ENCODE measurements around the gene CBL. TPM values are rescaled to one million over a fixed set of nuclear protein-coding genes. Genes with fewer than 3 reads are reported as not detected.

The CBL gene
- total RNA-seq, 2 donors from 2014 or later = 35.9 to 41.7 TPM

DNA sequence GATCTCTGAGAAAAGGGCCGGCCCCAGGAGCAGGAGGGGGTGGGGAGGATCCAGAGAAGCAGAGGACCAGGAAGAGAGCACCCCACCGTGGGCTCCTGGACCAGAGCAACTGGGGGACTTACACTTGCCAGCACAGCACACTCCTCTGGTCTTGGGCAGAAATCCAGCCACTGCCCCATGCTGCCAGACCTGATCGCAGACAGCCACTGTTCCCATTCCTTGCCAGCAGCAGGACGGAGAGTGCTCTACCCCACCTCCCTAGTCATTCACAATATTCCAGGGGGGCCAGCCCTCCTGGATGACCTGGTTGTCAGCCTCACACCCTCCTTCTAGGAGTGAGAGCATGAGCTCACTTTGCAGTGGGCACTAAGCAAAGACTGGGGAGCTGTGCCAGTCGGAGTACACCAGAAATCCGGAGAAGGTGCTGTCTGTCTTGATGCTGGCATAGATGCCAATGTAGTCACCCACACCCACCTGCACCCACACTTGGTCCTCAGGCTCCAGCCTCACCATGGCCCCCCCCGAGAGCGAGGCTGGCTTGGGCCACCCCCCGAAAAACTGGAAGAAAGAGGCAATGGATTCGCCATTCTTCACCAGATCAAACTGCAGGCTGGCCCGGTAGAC is 132.9 kb downstream of the CBL start:
- Mint-ChIP-seq H3K4me1 (peaks cover 12% of the 10 kb centered on the region), H3K36me3 (ENCODE audit: low read depth) (peaks cover 6% of the 10 kb centered on the region), H3K9me3 (no peaks in the 10 kb centered on the region), H3K27ac (no peak overlapping the region), H3K27me3 (peaks cover 26% of the 10 kb centered on the region), H3K4me3 (peak overlapping the region; percentile 41)
- no peak for ATAC-seq (replicated peaks)

DNA sequence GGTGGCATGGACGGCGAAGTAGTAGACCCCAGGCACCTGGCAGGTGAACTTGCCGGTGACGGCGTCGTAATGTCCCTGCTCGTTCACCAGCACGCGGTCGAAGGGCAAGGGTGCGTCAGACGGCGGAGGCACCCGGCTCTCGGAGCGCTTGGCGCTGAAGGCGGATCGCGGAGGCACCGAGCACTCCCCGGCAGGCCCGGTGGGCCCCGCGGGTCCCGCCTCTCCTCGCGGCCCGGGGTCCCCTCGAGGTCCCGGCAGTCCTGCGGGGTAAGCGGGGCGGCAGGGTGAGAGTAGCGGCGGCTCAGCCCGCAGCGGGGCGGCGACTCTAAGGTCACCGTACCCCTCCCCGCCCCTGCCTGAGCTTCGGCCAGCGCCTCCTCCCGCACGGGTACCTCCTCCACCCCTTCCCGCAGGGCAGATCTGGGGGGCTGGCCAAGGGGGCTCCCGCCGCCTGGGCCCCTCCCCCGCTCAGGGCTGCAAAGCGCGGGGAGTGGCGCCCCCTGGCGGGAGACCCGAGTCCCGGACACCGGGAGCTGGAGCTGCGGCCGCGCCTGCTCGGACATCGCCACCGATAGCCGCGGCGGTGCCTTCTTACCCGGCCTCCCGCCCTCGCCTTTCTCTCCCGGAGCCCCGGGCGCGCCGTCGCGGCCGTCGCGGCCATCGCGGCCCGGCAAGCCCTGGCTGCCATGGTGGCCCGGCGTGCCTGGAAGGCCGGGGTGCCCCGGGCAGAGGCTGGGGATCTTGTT is 133.6 kb downstream of the CBL start:
- Mint-ChIP-seq H3K27me3 (peaks cover 26% of the 10 kb centered on the region), H3K36me3 (ENCODE audit: low read depth) (peaks cover 6% of the 10 kb centered on the region), H3K9me3 (no peaks in the 10 kb centered on the region), H3K4me1 (peaks cover 12% of the 10 kb centered on the region), H3K27ac (no peak overlapping the region), H3K4me3 (peak overlapping the region; percentile 41)
- ATAC-seq (replicated peaks) = peak; percentile 49

DNA sequence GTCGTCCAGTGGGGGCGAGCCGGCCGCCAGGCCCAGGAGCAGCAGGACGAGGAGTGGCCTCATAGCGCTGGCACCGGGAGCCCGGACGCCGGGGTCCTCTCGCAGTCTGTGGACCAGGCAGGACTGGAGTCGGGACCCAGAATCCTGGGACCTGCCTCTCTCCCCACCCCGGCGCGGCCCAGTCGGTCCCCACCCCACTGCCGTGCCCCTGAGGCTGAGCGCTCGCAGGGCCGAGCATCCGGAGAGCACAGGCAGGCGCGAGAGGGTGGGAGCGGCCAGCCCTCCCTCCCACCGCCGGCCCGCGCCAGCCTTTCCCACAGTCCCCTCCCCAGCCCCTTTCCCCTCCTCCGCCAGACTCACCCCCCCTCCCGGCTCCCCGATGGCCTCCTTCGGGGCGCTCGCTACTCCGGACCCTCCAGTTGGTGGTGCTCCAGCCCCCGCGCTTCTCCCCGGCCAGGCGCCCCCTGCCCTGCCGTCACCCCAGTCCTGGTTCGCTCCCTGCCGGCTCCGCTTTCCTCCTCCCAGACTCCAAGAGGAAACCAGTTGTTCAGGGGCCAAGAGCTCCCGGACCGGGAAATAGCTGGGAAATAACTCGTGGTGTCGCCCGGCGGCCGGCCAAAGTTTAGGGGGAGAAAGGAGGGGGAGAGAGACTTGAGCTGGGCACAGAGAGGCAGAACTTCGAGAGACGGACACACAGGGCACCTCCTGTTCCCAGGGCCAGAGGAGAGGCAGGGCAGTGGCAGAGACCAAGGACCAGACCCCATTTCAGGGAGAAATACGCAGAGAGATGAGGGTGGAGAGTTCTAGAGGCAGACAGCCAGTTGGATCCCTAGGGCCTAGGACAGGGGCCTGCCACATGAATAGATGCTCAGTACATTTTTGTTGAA is 134.4 kb downstream of the CBL start, which contains the start of gene C1QTNF5:
TSS of gene C1QTNF5 (minus strand) at position 549 of the 887 bp plus-strand sequence. CDS start at position 63, 486 bp downstream.
- peaks cover 6% of the 10 kb centered on the region for H3K36me3 Mint-ChIP-seq (ENCODE audit: low read depth)
- no peak for ATAC-seq (replicated peaks)
- no peak within 1 kb of the TSS for H3K4me3 Mint-ChIP-seq

DNA sequence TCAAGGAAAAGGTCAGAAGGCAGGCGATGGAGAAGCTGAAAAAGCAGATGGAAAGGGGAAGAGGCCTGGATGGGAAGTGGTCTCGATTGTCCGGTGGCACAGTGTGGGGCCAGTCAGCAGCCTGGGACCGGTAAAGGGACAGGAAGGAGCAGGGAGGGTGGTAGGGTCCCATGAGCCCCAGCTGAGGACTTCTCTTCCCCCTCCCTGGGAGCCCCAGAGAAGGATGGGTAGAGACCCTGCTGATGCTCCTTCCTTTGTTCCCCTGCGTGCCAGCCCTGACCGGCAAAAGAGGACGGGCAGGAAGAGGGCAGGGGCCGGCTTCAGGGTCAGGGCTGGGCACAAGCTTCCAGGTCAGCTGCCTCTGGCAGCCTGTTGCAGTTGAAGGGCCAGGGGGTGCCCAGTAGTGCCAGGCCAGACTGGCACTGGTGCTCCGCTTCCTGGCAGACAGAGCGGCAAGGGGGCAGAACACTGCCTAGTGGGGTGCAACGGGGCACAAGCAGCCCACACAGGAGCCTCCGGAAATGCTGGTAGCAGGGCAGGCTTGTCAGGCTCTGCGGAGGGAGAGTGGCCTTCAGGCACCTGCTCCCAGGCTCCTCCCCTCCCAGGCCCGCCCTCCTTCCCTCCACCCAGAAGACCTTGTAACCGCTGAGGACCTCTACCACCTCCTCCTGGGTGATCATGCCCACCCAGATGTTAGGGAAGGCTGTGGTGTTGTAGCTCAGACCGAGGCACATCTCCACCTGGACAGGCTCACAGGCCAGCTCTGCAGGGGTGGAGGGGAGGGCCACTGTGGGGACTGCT is 135.3 kb downstream of the CBL start:
- no peaks in the 10 kb centered on the region for H3K9me3 Mint-ChIP-seq
- no peak overlapping the region for H3K4me3 Mint-ChIP-seq
- no peak overlapping the region for H3K27ac Mint-ChIP-seq

More for the DNA sequence above, 134.4 kb downstream of the CBL start, which contains the start of gene C1QTNF5:
- no peaks in the 10 kb centered on the region for H3K9me3 Mint-ChIP-seq
- peaks cover 31% of the 10 kb centered on the region for H3K27me3 Mint-ChIP-seq
- H3K27ac Mint-ChIP-seq = no peak within 1 kb of the TSS
- peaks cover 12% of the 10 kb centered on the region for H3K4me1 Mint-ChIP-seq

DNA sequence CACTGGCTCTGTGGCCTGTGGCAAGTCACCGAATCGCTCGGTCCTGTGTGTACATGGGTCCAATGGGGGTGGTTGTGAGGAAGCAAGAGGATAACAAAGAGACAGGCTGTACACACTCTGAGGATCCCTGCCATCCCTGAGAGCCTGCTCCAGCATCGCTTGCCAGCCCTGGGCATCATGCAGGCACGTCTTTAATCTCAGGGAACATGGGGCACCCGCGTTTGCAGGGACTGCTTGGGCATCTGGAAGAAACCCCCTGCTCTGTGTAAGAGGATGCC is 135.8 kb downstream of the CBL start:
- Mint-ChIP-seq H3K4me1 (peaks cover 12% of the 10 kb centered on the region), H3K27ac (no peak overlapping the region)

More for the DNA sequence above, 135.3 kb downstream of the CBL start:
- H3K27me3 Mint-ChIP-seq = peaks cover 31% of the 10 kb centered on the region
- H3K36me3 Mint-ChIP-seq (ENCODE audit: low read depth) = peaks cover 6% of the 10 kb centered on the region
- peaks cover 12% of the 10 kb centered on the region for H3K4me1 Mint-ChIP-seq
- ATAC-seq (replicated peaks) = no peak

DNA sequence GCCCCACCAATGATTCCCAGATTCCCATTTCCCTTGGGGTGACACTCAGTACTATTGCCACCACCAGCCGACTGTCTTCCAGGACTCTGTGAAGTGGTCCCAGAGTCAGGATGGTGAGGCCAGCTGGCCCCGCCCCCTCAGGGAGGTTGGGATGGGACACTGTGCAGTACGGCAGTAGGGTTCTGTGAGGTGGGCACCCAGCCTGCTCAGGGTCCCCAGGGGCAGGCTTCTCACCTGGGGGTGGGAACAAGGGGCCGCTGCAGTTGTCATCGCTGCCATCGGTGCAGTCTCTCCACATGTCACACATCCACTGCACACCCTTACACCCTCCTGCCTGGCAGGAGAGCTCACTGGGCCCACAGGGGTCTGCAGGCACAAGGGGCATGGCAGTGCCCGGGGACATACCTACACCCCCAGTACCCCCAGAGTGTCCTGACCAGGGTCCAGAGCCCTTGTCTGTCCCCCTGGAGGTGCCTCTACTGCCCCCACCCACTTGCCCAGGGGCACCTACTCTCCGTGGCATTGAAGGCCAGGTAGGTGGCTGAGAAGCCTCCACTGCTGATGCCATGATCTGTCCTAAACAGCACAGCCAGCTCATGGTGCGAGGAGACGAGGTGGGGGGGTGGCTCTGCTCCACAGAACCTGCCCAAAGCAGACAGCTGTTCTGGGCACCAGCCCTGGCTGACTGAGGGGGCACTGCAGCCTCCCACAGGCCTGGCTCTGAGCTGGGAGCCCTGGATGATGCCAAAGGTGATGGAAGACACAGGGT is 136.4 kb downstream of the CBL start:
- H3K9me3 Mint-ChIP-seq = no peaks in the 10 kb centered on the region
- peaks cover 12% of the 10 kb centered on the region for H3K4me1 Mint-ChIP-seq
- ATAC-seq (replicated peaks) = no peak
- H3K36me3 Mint-ChIP-seq (ENCODE audit: low read depth) = peaks cover 6% of the 10 kb centered on the region
- no peak overlapping the region for H3K4me3 Mint-ChIP-seq
- no peak overlapping the region for H3K27ac Mint-ChIP-seq
- peaks cover 34% of the 10 kb centered on the region for H3K27me3 Mint-ChIP-seq

More for the DNA sequence above, 135.8 kb downstream of the CBL start:
- Mint-ChIP-seq H3K9me3 (no peaks in the 10 kb centered on the region), H3K36me3 (ENCODE audit: low read depth) (peaks cover 6% of the 10 kb centered on the region), H3K27me3 (peaks cover 34% of the 10 kb centered on the region), H3K4me3 (no peak overlapping the region)
- ATAC-seq (replicated peaks) = no peak

DNA sequence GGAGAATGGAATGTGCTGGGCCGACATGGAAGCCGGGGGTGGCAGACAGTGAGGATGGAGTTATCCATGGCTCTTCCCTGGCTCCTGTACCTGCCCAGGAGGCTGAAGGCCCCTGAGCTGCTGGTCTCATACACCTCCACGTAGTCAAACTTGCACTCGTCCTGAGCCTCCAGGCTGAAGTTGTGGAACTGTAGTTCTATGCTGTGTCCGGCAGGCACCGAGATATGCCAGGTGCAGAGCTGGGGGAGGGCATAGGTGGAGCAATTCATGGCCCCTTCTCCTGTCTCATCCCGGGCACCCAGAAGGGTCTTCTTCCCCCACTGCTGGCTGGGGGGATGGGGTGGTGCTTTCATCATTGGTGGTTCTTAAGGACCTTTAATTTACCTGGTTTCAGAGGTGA is 137.6 kb downstream of the CBL start:
- Mint-ChIP-seq H3K36me3 (ENCODE audit: low read depth) (peaks cover 6% of the 10 kb centered on the region), H3K27ac (no peak overlapping the region), H3K9me3 (no peaks in the 10 kb centered on the region), H3K27me3 (peaks cover 31% of the 10 kb centered on the region), H3K4me1 (peaks cover 11% of the 10 kb centered on the region), H3K4me3 (no peak overlapping the region)
- ATAC-seq (replicated peaks) = no peak

DNA sequence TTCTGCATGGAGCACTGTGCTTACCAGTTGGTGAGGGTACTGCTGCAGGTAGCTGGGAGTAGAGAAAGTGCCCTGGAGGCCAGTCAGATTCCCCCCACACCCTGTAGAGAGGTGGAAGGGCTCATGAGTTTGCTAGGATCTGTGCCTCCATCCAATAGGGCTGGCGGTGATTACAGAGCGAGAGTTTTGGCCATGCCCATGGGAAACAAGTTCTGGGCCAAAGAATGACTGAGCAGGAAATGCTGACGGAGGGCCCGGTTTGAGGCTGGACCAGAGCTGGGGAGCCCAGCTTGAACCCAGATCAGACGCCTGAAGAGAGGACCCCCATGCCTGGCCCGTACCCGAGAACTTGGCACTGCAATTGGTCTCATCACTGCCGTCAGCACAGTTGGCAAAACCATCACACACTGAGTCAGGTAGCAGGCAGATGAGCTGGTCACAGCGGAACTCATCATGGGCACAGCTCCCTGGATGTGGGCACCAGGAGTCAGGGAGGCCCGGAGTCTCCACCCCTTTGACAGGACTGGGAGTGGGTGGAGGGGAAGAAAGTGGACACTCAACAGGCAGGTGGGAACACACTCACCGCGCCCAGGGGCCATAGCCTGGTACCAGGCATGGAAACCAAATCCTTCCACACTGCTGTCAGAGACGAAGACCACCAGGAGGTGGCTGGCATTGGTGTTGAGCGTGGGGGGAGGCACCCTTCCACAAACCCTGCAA is 138.3 kb downstream of the CBL start:
- Mint-ChIP-seq H3K27ac (no peak overlapping the region), H3K27me3 (peaks cover 27% of the 10 kb centered on the region), H3K4me1 (peaks cover 5% of the 10 kb centered on the region), H3K9me3 (no peaks in the 10 kb centered on the region), H3K36me3 (ENCODE audit: low read depth) (peaks cover 1% of the 10 kb centered on the region), H3K4me3 (no peak overlapping the region)
- ATAC-seq (replicated peaks) = no peak

DNA sequence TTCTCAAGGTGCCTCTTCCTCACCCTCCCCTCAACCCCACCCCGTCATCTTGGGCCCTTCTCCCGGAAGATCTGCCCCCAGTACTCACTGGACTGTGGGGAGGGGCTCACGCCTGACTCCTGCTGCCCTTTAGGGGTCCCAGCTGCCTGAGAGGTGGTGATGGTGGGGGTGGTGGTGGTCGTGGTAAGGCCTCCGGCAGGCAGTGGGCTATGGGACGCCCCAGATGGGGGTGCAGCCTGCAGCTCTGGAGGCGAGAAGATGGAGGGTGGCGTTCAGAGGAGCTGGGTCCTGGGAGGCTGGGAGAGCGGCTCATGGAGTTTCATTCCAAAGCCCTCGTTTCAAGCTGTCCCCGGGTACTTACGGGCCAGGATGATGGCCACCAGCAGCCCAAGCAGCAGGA is 139.5 kb downstream of the CBL start:
- no peak overlapping the region for H3K27ac Mint-ChIP-seq
- no peaks in the 10 kb centered on the region for H3K9me3 Mint-ChIP-seq
- peaks cover 5% of the 10 kb centered on the region for H3K4me1 Mint-ChIP-seq
- peaks cover 26% of the 10 kb centered on the region for H3K27me3 Mint-ChIP-seq
- H3K4me3 Mint-ChIP-seq = no peak overlapping the region
- ATAC-seq (replicated peaks) = no peak
- no peaks in the 10 kb centered on the region for H3K36me3 Mint-ChIP-seq (ENCODE audit: low read depth)

DNA sequence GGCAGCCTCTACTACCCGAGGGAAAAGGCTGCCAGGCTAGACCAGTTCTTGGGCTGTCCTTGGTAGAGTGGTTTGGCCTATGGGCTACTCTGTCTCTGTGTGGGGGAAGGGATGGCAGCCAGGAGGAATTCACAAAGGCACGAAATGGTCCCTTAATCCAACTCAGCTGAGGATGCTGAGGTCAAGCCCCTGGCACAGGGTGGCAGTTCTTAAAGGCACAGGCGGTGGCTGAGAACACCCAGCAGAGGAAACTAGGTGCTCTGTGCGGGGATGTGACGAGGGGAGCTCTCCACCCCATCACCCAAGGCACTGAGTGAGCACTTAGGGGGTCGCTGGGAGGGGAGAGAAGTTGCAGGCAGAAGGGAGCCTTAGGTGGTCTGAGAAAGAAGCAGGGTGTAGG is 140.5 kb downstream of the CBL start, which contains the start of gene MFRP:
TSS of gene MFRP (minus strand) at position 101 of the 400 bp plus-strand sequence. CDS start 192 bp downstream, outside the sequence.
- H3K4me1 Mint-ChIP-seq = peaks cover 5% of the 10 kb centered on the region
- H3K36me3 Mint-ChIP-seq (ENCODE audit: low read depth) = no peaks in the 10 kb centered on the region
- H3K27ac Mint-ChIP-seq = no peak within 1 kb of the TSS
- ATAC-seq (replicated peaks) = no peak
- H3K4me3 Mint-ChIP-seq = no peak within 1 kb of the TSS
- H3K27me3 Mint-ChIP-seq = peaks cover 26% of the 10 kb centered on the region
- no peaks in the 10 kb centered on the region for H3K9me3 Mint-ChIP-seq

DNA sequence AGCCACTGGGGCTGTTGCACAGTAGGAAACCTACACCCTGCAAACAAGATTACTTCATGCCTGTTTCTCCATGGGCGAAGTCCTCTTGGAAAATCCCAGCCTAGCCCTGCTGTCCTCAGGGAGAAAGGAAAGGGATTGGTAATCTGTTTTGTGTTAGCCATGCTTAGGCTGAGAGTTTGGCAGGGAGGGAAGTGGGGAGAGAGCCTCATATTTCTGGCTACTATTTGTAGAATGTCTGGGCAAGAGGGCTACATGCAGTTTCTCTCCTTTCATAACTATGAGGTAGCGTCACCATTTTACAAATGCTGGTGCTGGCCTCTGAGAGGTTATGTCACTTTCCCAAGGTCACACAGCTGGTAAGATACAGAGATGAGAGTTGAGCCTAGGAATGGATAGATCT is 141.1 kb downstream of the CBL start:
- no peak for ATAC-seq (replicated peaks)
- H3K9me3 Mint-ChIP-seq = no peaks in the 10 kb centered on the region
- peaks cover 26% of the 10 kb centered on the region for H3K27me3 Mint-ChIP-seq
- no peaks in the 10 kb centered on the region for H3K36me3 Mint-ChIP-seq (ENCODE audit: low read depth)
- no peak overlapping the region for H3K27ac Mint-ChIP-seq
- H3K4me1 Mint-ChIP-seq = peaks cover 5% of the 10 kb centered on the region
- H3K4me3 Mint-ChIP-seq = no peak overlapping the region

DNA sequence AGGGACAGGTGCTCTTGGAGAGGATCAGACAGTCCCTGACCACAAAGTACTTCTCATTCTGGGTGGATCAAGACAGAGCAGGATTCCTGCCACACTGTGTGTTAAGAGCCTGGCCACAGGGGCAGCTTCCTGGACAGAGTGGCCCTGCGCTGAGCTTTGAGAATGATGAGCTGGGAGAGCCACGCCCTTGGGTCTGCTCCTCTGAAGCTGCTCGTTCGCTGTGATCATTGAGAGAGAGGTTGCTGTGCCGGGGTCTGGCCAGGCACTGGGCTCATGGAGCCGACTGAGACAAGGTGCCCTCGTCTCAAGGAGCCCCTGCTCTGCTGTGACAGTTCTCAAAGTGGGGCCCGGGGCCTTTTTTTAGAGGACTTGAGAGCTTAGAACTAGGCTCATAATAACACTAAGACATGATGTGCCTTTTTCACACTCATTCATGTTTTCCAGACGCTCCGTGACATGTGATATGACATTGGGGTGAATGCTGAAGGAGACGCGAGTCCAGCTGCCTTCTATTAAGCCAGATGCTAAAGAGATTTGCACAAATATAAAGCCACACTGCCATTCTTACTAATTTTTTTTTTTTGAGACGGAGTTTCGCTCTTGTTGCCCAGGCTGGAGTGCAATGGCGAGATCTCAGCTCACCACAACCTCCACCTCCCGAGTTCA is 141.9 kb downstream of the CBL start:
- H3K27me3 Mint-ChIP-seq = peaks cover 22% of the 10 kb centered on the region
- no peak for ATAC-seq (replicated peaks)
- no peaks in the 10 kb centered on the region for H3K9me3 Mint-ChIP-seq
- H3K4me3 Mint-ChIP-seq = no peak overlapping the region
- H3K27ac Mint-ChIP-seq = no peak overlapping the region
- peaks cover 5% of the 10 kb centered on the region for H3K4me1 Mint-ChIP-seq
- no peaks in the 10 kb centered on the region for H3K36me3 Mint-ChIP-seq (ENCODE audit: low read depth)
